WTC11 (cell line): ENCODE results near the gene XPO6. TPM values are rescaled to one million over a fixed set of nuclear protein-coding genes. Genes with fewer than 3 reads are reported as not detected.

Source experiments
- ATAC-seq: fragments of 200-7000 bp; cut with Tn5 transposase; 2 replicates; pipeline ENCODE4 v1.10.0; 2021; ENCODE audit warnings: mild to moderate bottlenecking, moderate library complexity
- CTCF ChIA-PET: fragments of 300-600 bp; sonication (Branson Sonifier 250); formaldehyde crosslinking; loops from one replicate; lab custom pipeline; 2021; ENCODE audit warnings: antibody characterized with exemption; lab: Charles Lee
- POLR2A ChIA-PET: fragments of 350-600 bp; sonication (Branson Sonifier 250); formaldehyde crosslinking; loops from one replicate; lab custom pipeline; 2021; ENCODE audit warnings: antibody characterized with exemption; lab: Charles Lee
- DNase-seq: peaks from one replicate; pipeline ENCODE4 v3.0.0; 2021; ENCODE audit warnings: low spot score
- H3K27ac Mint-ChIP-seq: 2 replicates; pipeline ENCODE4 v1.8.0; 2021; ENCODE audit warnings: mixed read lengths
- H3K27me3 Mint-ChIP-seq: 2 replicates; pipeline ENCODE4 v1.8.0; 2021; ENCODE audit warnings: low read depth, mild to moderate bottlenecking, moderate library complexity, mixed read lengths
- H3K36me3 Mint-ChIP-seq: 2 replicates; pipeline ENCODE4 v1.8.0; 2021; ENCODE audit warnings: mixed read lengths
- H3K4me1 Mint-ChIP-seq: 2 replicates; pipeline ENCODE4 v1.8.0; 2022; ENCODE audit warnings: mixed read lengths
- H3K4me3 Mint-ChIP-seq: 2 replicates; pipeline ENCODE4 v1.8.0; 2021; ENCODE audit warnings: mild to moderate bottlenecking, moderate library complexity, mixed read lengths
- H3K9me3 Mint-ChIP-seq: 2 replicates; pipeline ENCODE4 v1.8.0; 2021; ENCODE audit warnings: mixed read lengths
- ATF1 ChIP-seq: sonication (generic); formaldehyde crosslinking; IDR thresholded peaks from 2 replicates; pipeline ENCODE4 v1.8.1; 2023; ENCODE audit warnings: mild to moderate bottlenecking, moderate library complexity, missing genetic modification reagents
- CBFB ChIP-seq: sonication (generic); formaldehyde crosslinking; IDR thresholded peaks from 2 replicates; pipeline ENCODE4 v1.8.1; 2022; ENCODE audit warnings: mild to moderate bottlenecking, low read depth, missing genetic modification reagents
- CDX4 ChIP-seq: fragments of 250-450 bp; sonication (Bioruptor Pico); IDR thresholded peaks from 2 replicates; pipeline ENCODE4 v1.9.0; 2021; ENCODE audit warnings: moderate library complexity, mild to moderate bottlenecking, inconsistent platforms, borderline replicate concordance
- E2F4 ChIP-seq: sonication (generic); formaldehyde crosslinking; IDR thresholded peaks from 2 replicates; pipeline ENCODE4 v1.8.1; 2022; ENCODE audit warnings: low read depth, mild to moderate bottlenecking, moderate library complexity, missing genetic modification reagents, borderline replicate concordance
- EMX1 ChIP-seq: fragments of 250-450 bp; sonication (Bioruptor Pico); IDR thresholded peaks from 2 replicates; pipeline ENCODE4 v1.8.0; 2021; ENCODE audit warnings: mild to moderate bottlenecking
- ETV6 ChIP-seq: sonication (generic); formaldehyde crosslinking; IDR thresholded peaks from 2 replicates; pipeline ENCODE4 v1.8.1; 2022; ENCODE audit warnings: mild to moderate bottlenecking, missing genetic modification reagents
- FOXP4 ChIP-seq: sonication (generic); formaldehyde crosslinking; IDR thresholded peaks from 2 replicates; pipeline ENCODE4 v1.8.0; 2022; ENCODE audit warnings: mild to moderate bottlenecking, missing genetic modification reagents
- IRF1 ChIP-seq: sonication (generic); formaldehyde crosslinking; IDR thresholded peaks from 2 replicates; pipeline ENCODE4 v1.8.0; 2023; ENCODE audit warnings: missing genetic modification reagents
- IRF2 ChIP-seq: sonication (generic); formaldehyde crosslinking; IDR thresholded peaks from 2 replicates; pipeline ENCODE4 v1.8.0; 2022; ENCODE audit warnings: low read depth, missing genetic modification reagents, borderline replicate concordance
- JUN ChIP-seq: sonication (generic); formaldehyde crosslinking; IDR thresholded peaks from 2 replicates; pipeline ENCODE4 v1.8.0; 2023; ENCODE audit warnings: mild to moderate bottlenecking, missing genetic modification reagents
- MAX ChIP-seq: sonication (generic); formaldehyde crosslinking; IDR thresholded peaks from 2 replicates; pipeline ENCODE4 v1.8.0; 2022; ENCODE audit warnings: mild to moderate bottlenecking, missing genetic modification reagents
- MYBL2 ChIP-seq: sonication (generic); formaldehyde crosslinking; IDR thresholded peaks from 2 replicates; pipeline ENCODE4 v1.8.1; 2023; ENCODE audit warnings: mild to moderate bottlenecking, moderate library complexity, missing genetic modification reagents
- NFYB ChIP-seq: sonication (generic); formaldehyde crosslinking; conservative IDR thresholded peaks from 2 replicates; pipeline ENCODE4 v1.8.0; 2022; ENCODE audit warnings: low read depth, missing genetic modification reagents
- STAT6 ChIP-seq: sonication (generic); formaldehyde crosslinking; conservative IDR thresholded peaks from 2 replicates; pipeline ENCODE4 v1.8.1; 2023; ENCODE audit warnings: mild to moderate bottlenecking, low read depth, missing genetic modification reagents, moderate library complexity
- TCF7 ChIP-seq: sonication (generic); formaldehyde crosslinking; IDR thresholded peaks from 2 replicates; pipeline ENCODE4 v1.8.0; 2022; ENCODE audit warnings: mild to moderate bottlenecking, low read depth, missing genetic modification reagents, moderate library complexity
- TEAD4 ChIP-seq: sonication (generic); formaldehyde crosslinking; IDR thresholded peaks from 2 replicates; pipeline ENCODE4 v1.8.0; 2022; ENCODE audit warnings: mild to moderate bottlenecking, missing genetic modification reagents
- USF1 ChIP-seq: sonication (generic); formaldehyde crosslinking; IDR thresholded peaks from 2 replicates; pipeline ENCODE4 v1.8.0; 2022; ENCODE audit warnings: mild to moderate bottlenecking, missing genetic modification reagents
- ZNF219 ChIP-seq: sonication (generic); formaldehyde crosslinking; IDR thresholded peaks from 2 replicates; pipeline ENCODE4 v1.8.0; 2023; ENCODE audit warnings: missing genetic modification reagents, mild to moderate bottlenecking, borderline replicate concordance
- ZNF425 ChIP-seq: fragments of 250-450 bp; sonication (Bioruptor Pico); conservative IDR thresholded peaks from 2 replicates; pipeline ENCODE4 v1.9.0; 2021; ENCODE audit warnings: mild to moderate bottlenecking
- total RNA-seq: library from RNA; stranded (reverse); gene quantifications from 3 replicates; pipeline ENCODE4 v1.2.3, GENCODE V29; 2021

The XPO6 gene
- total RNA-seq, 1 experiment from 2014 or later: 160 TPM

- H3K27ac Mint-ChIP-seq: no peak overlapping the region
- ATAC-seq (no peak), DNase-seq (no peak)
- H3K36me3 Mint-ChIP-seq: peaks cover 4% of the 10 kb centered on the region; the same call in 1 of the 2 replicates
- H3K4me1 Mint-ChIP-seq: no peaks in the 10 kb centered on the region
- TF ChIP-seq E2F4 (CRISPR knock-in tag) (no peak), EMX1 (CRISPR knock-in tag) (no peak), FOXP4 (no peak), JUN (CRISPR knock-in tag) (no peak), NFYB (CRISPR knock-in tag) (no peak), CBFB (CRISPR knock-in tag) (no peak), USF1 (no peak), TEAD4 (CRISPR knock-in tag) (no peak), ZNF219 (no peak), IRF2 (no peak), TCF7 (no peak), ZNF425 (CRISPR knock-in tag) (no peak), MAX (CRISPR knock-in tag) (no peak), IRF1 (CRISPR knock-in tag) (no peak), CDX4 (CRISPR knock-in tag) (no peak), ATF1 (no peak), STAT6 (CRISPR knock-in tag) (no peak), MYBL2 (CRISPR knock-in tag) (no peak), ETV6 (no peak)
- H3K4me3 Mint-ChIP-seq: no peak overlapping the region
- peaks cover 7% of the 10 kb centered on the region for H3K9me3 Mint-ChIP-seq
- no peaks in the 10 kb centered on the region; the same call in 1 of the 2 replicates for H3K27me3 Mint-ChIP-seq
- CTCF ChIA-PET: no interaction called here
- POLR2A ChIA-PET: no interaction called here
Observed at GRCh38 chr16:28051486-28051885, 160.3 kb downstream of the XPO6 start.

Other genes with a start within 250 kb of the XPO6 start
- gene GSG1L, start 148.3 kb downstream of the XPO6 start, total RNA-seq: 0.21 to 0.55 TPM (median 0.28 TPM) in 3 replicates
- gene SBK1, start 80.6 kb upstream of the XPO6 start, total RNA-seq: 79.4 to 85.7 TPM (median 82.6 TPM) in 3 replicates
- 0.83 to 2.6 TPM (median 2.5 TPM) in 3 replicates for gene NPIPB6, start 151.5 kb upstream of the XPO6 start, total RNA-seq
- 92.5 to 144 TPM (median 103 TPM) in 3 replicates for gene EIF3CL, start 191.9 kb upstream of the XPO6 start, total RNA-seq